ENCODE data around the gene HIBCH.

DNA sequence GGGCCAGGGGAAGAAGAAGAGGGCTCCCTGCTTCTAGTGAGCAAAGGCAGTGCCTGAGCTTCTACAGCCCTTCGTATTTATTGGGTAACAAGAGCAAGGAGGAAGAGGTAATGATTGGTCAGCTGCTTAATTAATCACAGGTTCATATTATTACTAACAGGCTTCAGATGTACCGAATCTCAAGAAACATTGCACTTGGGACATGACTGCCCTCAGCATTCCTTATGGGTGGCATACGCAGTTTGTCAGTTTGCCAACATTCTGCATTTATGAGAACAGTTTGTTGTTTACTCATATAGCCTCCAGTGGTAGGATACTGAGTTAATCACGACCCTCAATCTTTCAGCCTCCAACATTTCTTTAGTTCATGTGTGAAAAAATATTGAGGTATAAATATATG lies 84.5 kb downstream of the HIBCH start:
- TF ChIP-seq, protein P1, sequence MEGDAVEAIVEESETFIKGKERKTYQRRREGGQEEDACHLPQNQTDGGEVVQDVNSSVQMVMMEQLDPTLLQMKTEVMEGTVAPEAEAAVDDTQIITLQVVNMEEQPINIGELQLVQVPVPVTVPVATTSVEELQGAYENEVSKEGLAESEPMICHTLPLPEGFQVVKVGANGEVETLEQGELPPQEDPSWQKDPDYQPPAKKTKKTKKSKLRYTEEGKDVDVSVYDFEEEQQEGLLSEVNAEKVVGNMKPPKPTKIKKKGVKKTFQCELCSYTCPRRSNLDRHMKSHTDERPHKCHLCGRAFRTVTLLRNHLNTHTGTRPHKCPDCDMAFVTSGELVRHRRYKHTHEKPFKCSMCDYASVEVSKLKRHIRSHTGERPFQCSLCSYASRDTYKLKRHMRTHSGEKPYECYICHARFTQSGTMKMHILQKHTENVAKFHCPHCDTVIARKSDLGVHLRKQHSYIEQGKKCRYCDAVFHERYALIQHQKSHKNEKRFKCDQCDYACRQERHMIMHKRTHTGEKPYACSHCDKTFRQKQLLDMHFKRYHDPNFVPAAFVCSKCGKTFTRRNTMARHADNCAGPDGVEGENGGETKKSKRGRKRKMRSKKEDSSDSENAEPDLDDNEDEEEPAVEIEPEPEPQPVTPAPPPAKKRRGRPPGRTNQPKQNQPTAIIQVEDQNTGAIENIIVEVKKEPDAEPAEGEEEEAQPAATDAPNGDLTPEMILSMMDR (IDR thresholded peaks at IDR 0.05 in 8 of 11, conservative IDR thresholded peaks at IDR 0.05 in 3 of 11) = no peak
- no peak for TF ChIP-seq POLR2A (IDR thresholded peaks at IDR 0.05)
